Activated CD4-positive, alpha-beta T cell treated with anti-CD3 and anti-CD28 coated beads, Interleukin-2, amount 10 ng/mL, durations not matched to agents 24 days and 14 days (primary cell): ENCODE measurements around the gene ANTXR1. TPM values are rescaled to one million over a fixed set of nuclear protein-coding genes. Genes with fewer than 3 reads are reported as not detected.

Experiments used
- DNase-seq: peaks from one replicate; pipeline ENCODE4 v3.0.0; 2022
- H3K27ac Mint-ChIP-seq: one replicate; pipeline ENCODE4 v1.8.0; 2022; ENCODE audit warnings: mild to moderate bottlenecking, mixed read lengths
- H3K27me3 Mint-ChIP-seq: one replicate; pipeline ENCODE4 v1.8.0; 2022; ENCODE audit warnings: mixed read lengths
- H3K36me3 Mint-ChIP-seq: one replicate; pipeline ENCODE4 v1.8.0; 2022; ENCODE audit warnings: low read depth, mild to moderate bottlenecking, mixed read lengths
- H3K4me1 Mint-ChIP-seq: one replicate; pipeline ENCODE4 v1.8.0; 2021; ENCODE audit warnings: mixed read lengths
- H3K4me3 Mint-ChIP-seq: one replicate; pipeline ENCODE4 v1.8.0; 2022; ENCODE audit warnings: mild to moderate bottlenecking, moderate library complexity, mixed read lengths
- H3K9me3 Mint-ChIP-seq: one replicate; pipeline ENCODE4 v1.8.0; 2021; ENCODE audit warnings: mixed read lengths
- intact Hi-C: fragments of 100-400 bp; cut with micrococcal nuclease; formaldehyde crosslinking; loops from one replicate; pipeline ENCODE4 v1.15.1; 2023
- total RNA-seq: library from RNA; stranded (reverse); gene quantifications from 2 replicates; pipeline ENCODE4 v1.2.3, GENCODE V29; 2022

Gene ANTXR1
- total RNA-seq, 1 donor from 2014 or later, result not detected

- no peak for DNase-seq
- no peaks in the 10 kb centered on the region for H3K9me3 Mint-ChIP-seq
- no peak overlapping the region for H3K27ac Mint-ChIP-seq
- no peaks in the 10 kb centered on the region for H3K36me3 Mint-ChIP-seq
- peaks cover 33% of the 10 kb centered on the region for H3K27me3 Mint-ChIP-seq
- no peaks in the 10 kb centered on the region for H3K4me1 Mint-ChIP-seq
- no peak overlapping the region for H3K4me3 Mint-ChIP-seq
- intact Hi-C loops, result no loop called here
Observed at GRCh38 chr2:69095305-69095704, 82.3 kb downstream of the ANTXR1 start.

DNA sequence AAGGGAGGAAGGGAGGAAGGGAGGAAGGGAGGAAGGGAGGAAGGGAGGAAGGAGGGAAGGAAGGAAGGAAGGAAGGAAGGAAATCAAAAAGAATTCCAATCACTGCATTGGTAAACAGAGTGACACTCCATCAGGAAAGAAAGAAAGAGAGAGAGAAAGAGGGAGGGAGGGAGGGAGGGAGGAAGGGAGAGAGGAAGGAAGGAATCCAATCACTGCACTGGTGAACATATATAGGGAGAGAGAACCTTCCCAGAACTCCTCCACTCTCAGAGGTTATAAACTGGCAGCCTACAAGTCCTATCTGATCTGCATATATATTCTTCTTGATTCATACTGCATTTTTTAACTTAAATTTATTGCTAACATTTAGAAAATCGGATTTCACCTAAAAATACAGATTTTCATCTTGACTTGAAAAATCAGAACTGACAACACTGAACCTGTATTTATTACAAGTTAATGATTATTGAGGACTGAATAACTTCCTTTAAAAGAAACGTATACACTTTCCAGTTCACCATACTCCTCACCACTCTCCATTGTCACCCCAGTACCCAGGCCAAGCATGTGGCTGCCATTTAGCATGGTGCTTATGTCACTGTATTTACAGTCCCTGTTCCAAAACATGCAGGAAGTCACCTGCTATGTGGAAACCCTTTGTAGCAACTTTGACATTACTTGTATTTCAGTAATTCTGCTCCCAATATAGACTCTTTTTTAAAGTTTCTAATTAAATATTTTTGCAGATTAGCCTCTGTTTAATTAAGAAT is 83.5 kb downstream of the ANTXR1 start:
- Mint-ChIP-seq H3K4me3 (no peak overlapping the region), H3K36me3 (no peaks in the 10 kb centered on the region), H3K27me3 (peaks cover 29% of the 10 kb centered on the region), H3K9me3 (no peaks in the 10 kb centered on the region), H3K4me1 (no peaks in the 10 kb centered on the region), H3K27ac (no peak overlapping the region)
- intact Hi-C loops, result no loop called here
- DNase-seq, result no peak

- Mint-ChIP-seq H3K4me1 (no peaks in the 10 kb centered on the region), H3K27ac (no peak overlapping the region), H3K27me3 (peaks cover 24% of the 10 kb centered on the region), H3K4me3 (no peak overlapping the region), H3K36me3 (no peaks in the 10 kb centered on the region), H3K9me3 (no peaks in the 10 kb centered on the region)
- DNase-seq, result no peak
- intact Hi-C loops, result no loop called here
Observed at GRCh38 chr2:69097148-69097610, 84.2 kb downstream of the ANTXR1 start.

DNA sequence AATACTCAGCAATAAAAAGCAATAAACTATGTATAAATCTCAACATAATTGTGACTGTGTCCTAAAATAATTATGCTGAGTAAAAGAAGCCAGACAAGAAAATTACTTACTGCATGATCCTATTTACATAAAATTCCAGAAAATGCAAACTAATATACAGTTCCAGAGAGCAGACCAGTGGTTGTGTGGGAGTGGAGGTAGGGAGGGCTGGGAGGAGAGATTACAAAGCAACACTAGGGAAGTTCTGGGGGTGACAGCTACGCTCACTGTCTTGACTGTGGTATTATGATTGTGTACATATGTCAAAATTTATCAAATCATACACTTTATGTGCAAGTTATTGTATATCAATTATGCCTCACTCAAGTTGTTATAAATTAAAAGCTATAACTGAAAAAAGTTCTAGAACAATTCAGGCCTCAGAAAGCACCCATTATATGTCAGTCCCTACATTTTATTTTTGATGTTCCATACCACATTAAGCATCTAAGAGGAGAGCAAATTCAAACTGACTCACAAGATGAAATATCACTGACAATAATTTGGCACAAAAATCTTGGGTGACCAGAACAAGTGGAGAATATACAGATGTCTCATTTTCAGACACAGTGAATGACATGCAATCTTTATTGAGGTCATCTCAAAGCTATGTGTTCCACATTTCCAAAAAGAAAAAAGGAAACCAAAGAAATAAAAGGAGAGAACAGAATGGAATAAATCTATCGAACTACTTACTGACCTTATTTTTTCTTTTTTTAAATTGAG is 85.1 kb downstream of the ANTXR1 start:
- DNase-seq, result no peak
- Mint-ChIP-seq H3K9me3 (no peaks in the 10 kb centered on the region), H3K4me3 (no peak overlapping the region), H3K27ac (no peak overlapping the region), H3K4me1 (no peaks in the 10 kb centered on the region), H3K27me3 (peaks cover 24% of the 10 kb centered on the region), H3K36me3 (no peaks in the 10 kb centered on the region)
- intact Hi-C loops, result no loop called here

- intact Hi-C loops, result no loop called here
- H3K27ac Mint-ChIP-seq, result no peak overlapping the region
- no peak for DNase-seq
- H3K4me1 Mint-ChIP-seq, result no peaks in the 10 kb centered on the region
- no peaks in the 10 kb centered on the region for H3K36me3 Mint-ChIP-seq
- no peak overlapping the region for H3K4me3 Mint-ChIP-seq
- H3K9me3 Mint-ChIP-seq, result no peaks in the 10 kb centered on the region
- peaks cover 14% of the 10 kb centered on the region for H3K27me3 Mint-ChIP-seq
Observed at GRCh38 chr2:69099541-69099940, 86.6 kb downstream of the ANTXR1 start.

DNA sequence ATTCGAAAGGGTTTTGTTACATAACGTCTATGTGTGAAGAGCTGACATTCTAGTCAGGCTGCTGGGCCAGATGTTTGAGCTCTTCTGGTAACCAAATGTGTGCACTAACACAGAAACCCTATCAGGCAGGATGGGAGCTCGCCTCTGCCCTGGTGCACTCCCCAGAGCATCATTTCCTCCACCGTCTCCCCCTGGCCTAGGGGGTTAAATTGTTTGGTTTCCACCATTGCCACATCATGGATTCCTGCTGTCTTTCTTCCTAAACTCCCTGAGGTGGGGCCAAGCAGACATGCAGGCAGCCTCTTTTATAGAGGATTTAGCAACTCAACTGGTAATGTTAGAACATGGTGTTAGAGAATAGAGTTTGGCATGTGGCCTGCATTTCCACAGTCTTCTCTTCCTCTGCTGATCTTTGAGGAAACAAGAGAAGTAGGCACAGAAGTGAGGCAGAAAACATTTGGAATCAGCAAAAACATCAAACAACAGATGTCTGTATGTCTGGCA is 87.3 kb downstream of the ANTXR1 start:
- Mint-ChIP-seq H3K27ac (no peak overlapping the region), H3K4me1 (no peaks in the 10 kb centered on the region), H3K27me3 (peaks cover 14% of the 10 kb centered on the region), H3K36me3 (no peaks in the 10 kb centered on the region), H3K9me3 (no peaks in the 10 kb centered on the region), H3K4me3 (no peak overlapping the region)
- intact Hi-C loops, result no loop called here
- no peak for DNase-seq

DNA sequence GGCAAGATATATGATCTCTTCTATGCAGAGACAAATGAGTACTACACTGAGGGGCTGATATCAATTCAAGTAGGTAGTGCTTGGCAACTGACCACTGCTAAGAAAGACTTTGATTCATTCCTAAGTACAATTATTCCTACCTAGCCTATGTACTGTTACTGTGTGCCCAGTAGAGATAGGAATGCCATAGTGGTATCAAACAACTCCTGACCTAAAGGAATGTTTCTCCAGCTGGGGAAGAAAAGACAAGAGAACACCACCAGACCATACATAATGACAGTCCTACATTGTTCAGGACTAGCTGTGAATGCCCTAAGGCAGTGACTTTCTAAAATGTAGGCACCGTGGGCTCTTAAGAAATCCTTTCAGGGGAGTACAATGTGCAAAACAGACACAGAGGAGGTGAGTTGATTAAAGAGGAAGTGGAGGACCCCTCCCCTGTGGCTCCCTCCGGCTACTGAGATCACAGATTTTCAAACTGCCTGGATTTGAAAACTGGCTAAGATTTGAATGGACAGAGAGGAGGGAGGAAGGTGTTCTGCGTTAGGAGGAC is 89.1 kb downstream of the ANTXR1 start:
- Mint-ChIP-seq H3K27me3 (peaks cover 18% of the 10 kb centered on the region), H3K36me3 (no peaks in the 10 kb centered on the region), H3K4me1 (no peaks in the 10 kb centered on the region), H3K4me3 (no peak overlapping the region), H3K27ac (no peak overlapping the region), H3K9me3 (no peaks in the 10 kb centered on the region)
- DNase-seq, result no peak
- intact Hi-C loops, result no loop called here

GRCh38 chr2:69103419-69103818 is 90.4 kb downstream of the ANTXR1 start:
- no peak overlapping the region for H3K4me3 Mint-ChIP-seq
- no peak for DNase-seq
- intact Hi-C loops, result no loop called here
- no peak overlapping the region for H3K27ac Mint-ChIP-seq
- no peaks in the 10 kb centered on the region for H3K36me3 Mint-ChIP-seq
- H3K4me1 Mint-ChIP-seq, result no peaks in the 10 kb centered on the region
- peaks cover 14% of the 10 kb centered on the region for H3K27me3 Mint-ChIP-seq
- no peaks in the 10 kb centered on the region for H3K9me3 Mint-ChIP-seq

DNA sequence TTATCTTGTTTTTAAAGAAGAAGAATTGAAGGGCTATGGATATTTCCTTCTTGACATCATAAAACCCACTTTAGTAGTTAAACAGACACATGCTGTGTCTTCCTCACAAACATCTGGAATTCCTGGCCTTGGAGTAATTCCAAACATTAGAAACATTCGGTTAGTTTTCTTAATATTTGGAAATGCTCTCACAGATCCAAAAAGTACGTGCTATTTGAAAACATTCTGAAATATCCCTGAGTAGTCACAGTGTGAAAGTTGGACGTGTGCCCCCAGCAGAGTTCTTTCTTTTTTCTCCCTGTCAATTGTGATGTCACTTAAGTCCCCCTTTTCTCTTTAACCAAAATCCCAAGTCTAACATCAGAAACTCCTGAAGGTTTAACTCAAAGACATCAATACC is 91.3 kb downstream of the ANTXR1 start:
- peaks cover 17% of the 10 kb centered on the region for H3K27me3 Mint-ChIP-seq
- intact Hi-C loops, result no loop called here
- H3K9me3 Mint-ChIP-seq, result no peaks in the 10 kb centered on the region
- no peak for DNase-seq
- H3K4me1 Mint-ChIP-seq, result no peaks in the 10 kb centered on the region
- H3K36me3 Mint-ChIP-seq, result no peaks in the 10 kb centered on the region
- H3K27ac Mint-ChIP-seq, result no peak overlapping the region
- no peak overlapping the region for H3K4me3 Mint-ChIP-seq

- intact Hi-C loops, result no loop called here
- no peak overlapping the region for H3K27ac Mint-ChIP-seq
- no peaks in the 10 kb centered on the region for H3K9me3 Mint-ChIP-seq
- H3K36me3 Mint-ChIP-seq, result no peaks in the 10 kb centered on the region
- no peak overlapping the region for H3K4me3 Mint-ChIP-seq
- H3K27me3 Mint-ChIP-seq, result peaks cover 16% of the 10 kb centered on the region
- no peaks in the 10 kb centered on the region for H3K4me1 Mint-ChIP-seq
- DNase-seq, result no peak
Observed at GRCh38 chr2:69109255-69109654, 96.3 kb downstream of the ANTXR1 start.

GRCh38 chr2:69111076-69111475 is 98.1 kb downstream of the ANTXR1 start:
- Mint-ChIP-seq H3K27ac (no peak overlapping the region), H3K36me3 (no peaks in the 10 kb centered on the region), H3K4me1 (no peaks in the 10 kb centered on the region), H3K4me3 (no peak overlapping the region), H3K9me3 (no peaks in the 10 kb centered on the region), H3K27me3 (peaks cover 15% of the 10 kb centered on the region)
- DNase-seq, result no peak
- intact Hi-C loops, result no loop called here

DNA sequence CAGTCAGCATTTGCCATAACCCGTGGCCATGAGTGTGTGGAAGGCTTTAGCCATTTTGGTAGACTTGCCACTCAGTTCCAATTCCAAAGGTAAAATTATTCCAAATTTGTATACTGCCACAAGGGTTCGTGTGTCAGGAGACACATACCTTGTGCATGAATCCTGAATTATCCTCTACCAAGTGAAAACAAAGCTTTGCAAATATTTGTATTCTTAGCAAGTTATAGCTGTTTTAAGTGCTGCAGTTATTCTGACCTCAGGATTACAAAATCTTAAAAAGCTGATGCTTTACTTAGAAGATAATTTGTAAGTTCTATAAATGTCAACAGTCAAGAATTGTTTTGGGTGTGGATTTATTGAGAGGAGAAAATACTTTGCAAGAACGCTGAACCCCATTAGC is 100.6 kb downstream of the ANTXR1 start:
- H3K27me3 Mint-ChIP-seq, result peaks cover 11% of the 10 kb centered on the region

GRCh38 chr2:69114534-69114933 is 101.6 kb downstream of the ANTXR1 start:
- no peak for DNase-seq
- H3K36me3 Mint-ChIP-seq, result no peaks in the 10 kb centered on the region
- H3K27me3 Mint-ChIP-seq, result peaks cover 10% of the 10 kb centered on the region
- H3K4me3 Mint-ChIP-seq, result no peak overlapping the region
- H3K9me3 Mint-ChIP-seq, result no peaks in the 10 kb centered on the region
- no peaks in the 10 kb centered on the region for H3K4me1 Mint-ChIP-seq
- intact Hi-C loops, result no loop called here
- H3K27ac Mint-ChIP-seq, result no peak overlapping the region

More for the DNA sequence above, 100.6 kb downstream of the ANTXR1 start:
- Mint-ChIP-seq H3K36me3 (no peaks in the 10 kb centered on the region), H3K27ac (no peak overlapping the region), H3K9me3 (no peaks in the 10 kb centered on the region), H3K4me1 (no peaks in the 10 kb centered on the region), H3K4me3 (no peak overlapping the region)
- intact Hi-C loops, result no loop called here
- no peak for DNase-seq

GRCh38 chr2:69116438-69116837 is 103.5 kb downstream of the ANTXR1 start:
- H3K4me1 Mint-ChIP-seq, result no peaks in the 10 kb centered on the region
- H3K9me3 Mint-ChIP-seq, result no peaks in the 10 kb centered on the region
- DNase-seq, result no peak
- no peak overlapping the region for H3K27ac Mint-ChIP-seq
- H3K36me3 Mint-ChIP-seq, result no peaks in the 10 kb centered on the region
- peaks cover 10% of the 10 kb centered on the region for H3K27me3 Mint-ChIP-seq
- intact Hi-C loops, result no loop called here
- H3K4me3 Mint-ChIP-seq, result no peak overlapping the region
